HUES64 (cell line): ENCODE data around the gene RAD51AP1. TPM values are rescaled to one million over a fixed set of nuclear protein-coding genes. Genes with fewer than 3 reads are reported as not detected.
"Not testable (repeated sequence)": the region's sequence is repeated elsewhere in the genome, so short reads cannot be mapped to it uniquely, and the experiment has no call there.

ENCODE experiments used
- H3K27ac ChIP-seq: 2 replicates; pipeline ENCODE4 v1.7.0; 2013; ENCODE audit warnings: low read depth, low read length, inconsistent platforms
- H3K27me3 ChIP-seq: 2 replicates; pipeline ENCODE4 v1.6.1; 2013; ENCODE audit warnings: mild to moderate bottlenecking, low read length; ENCODE audit not compliant: insufficient read depth
- H3K36me3 ChIP-seq: 2 replicates; pipeline ENCODE4 v1.6.1; 2013; ENCODE audit warnings: mild to moderate bottlenecking, low read length; ENCODE audit not compliant: insufficient read depth
- H3K4me1 ChIP-seq: 2 replicates; pipeline ENCODE4 v1.6.1; 2013; ENCODE audit warnings: mild to moderate bottlenecking, low read length, moderate library complexity; ENCODE audit not compliant: insufficient read depth
- H3K4me3 ChIP-seq: 2 replicates; pipeline ENCODE4 v1.5.1; 2013; ENCODE audit warnings: mild to moderate bottlenecking, low read length, moderate library complexity
- H3K9ac ChIP-seq: 2 replicates; pipeline ENCODE4 v1.6.1; 2013; ENCODE audit warnings: mild to moderate bottlenecking, low read depth, low read length
- H3K9me3 ChIP-seq: 2 replicates; pipeline ENCODE4 v1.6.1; 2013; ENCODE audit warnings: low read depth, low read length; ENCODE audit not compliant: insufficient read depth
- WGBS: fragments of 150-250, 120-280 bp; methylation state at CpG from one replicate; pipeline ENCODE4 v1.1.7; 2013; ENCODE audit warnings: missing lambda C conversion rate; 5-methylcytosine and 5-hydroxymethylcytosine counted together
- polyA plus RNA-seq, 2 experiments: library from polyadenylated mRNA; stranded (reverse); fragments of 50-300 nt; gene quantifications; one replicate each; pipeline ENCODE4 v1.2.3, GENCODE V29; 2013

RAD51AP1 gene, protein sequence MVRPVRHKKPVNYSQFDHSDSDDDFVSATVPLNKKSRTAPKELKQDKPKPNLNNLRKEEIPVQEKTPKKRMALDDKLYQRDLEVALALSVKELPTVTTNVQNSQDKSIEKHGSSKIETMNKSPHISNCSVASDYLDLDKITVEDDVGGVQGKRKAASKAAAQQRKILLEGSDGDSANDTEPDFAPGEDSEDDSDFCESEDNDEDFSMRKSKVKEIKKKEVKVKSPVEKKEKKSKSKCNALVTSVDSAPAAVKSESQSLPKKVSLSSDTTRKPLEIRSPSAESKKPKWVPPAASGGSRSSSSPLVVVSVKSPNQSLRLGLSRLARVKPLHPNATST
- polyA plus RNA-seq (2013, experiment 1 of 2): 46.5 TPM
- polyA plus RNA-seq (2013, experiment 2 of 2): 46.5 TPM

DNA sequence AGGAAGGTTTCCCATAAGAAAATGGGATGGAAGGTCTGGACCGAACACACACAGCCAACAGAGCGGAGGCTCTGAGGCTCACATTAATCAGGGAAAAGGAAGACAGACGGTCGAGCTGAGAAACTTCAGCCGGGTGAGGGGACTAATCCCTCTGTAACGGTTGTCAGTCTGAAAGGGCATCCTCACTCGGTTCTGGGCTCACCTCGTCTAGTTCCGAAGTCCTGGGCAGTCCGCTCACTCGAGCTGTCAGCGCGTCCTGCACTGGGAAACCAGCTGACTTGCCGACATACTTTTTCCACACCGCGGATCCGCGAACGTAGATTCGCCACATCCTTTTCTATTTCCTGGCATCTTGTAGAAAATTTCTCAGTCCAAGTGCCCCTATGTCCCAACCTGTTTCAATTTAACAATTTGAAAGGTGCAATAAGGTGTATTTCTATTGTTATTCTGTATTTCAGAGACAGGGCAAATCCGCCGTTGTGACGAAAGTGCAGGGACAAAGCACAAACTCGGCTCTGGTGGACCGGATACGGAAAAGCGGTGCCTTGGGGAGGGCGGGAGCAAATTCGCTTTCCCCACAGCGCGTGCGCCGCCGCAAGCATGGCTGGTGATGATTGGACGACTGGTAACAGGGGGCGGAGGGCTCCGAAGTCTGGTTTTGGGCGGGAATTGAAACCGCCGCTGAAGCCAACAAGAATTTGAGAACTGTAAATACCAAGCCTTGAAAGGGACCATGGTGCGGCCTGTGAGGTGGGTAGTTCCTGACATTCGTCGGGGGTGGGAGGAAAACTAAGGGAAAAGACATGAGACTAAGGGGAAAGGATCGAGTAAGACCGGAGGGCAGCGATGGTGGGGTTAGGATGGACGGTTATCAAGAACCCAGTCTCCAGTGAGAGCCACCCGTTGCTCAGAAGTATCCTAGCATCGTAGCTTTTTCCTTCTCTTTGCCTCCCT lies at the start of gene RAD51AP1:
Gene RAD51AP1, plus strand, starts transcription at position 684 of the 954 bp plus-strand sequence. Its CDS starts 50 bp downstream, at position 734.
- Histone ChIP-seq H3K4me1 (peaks cover 11% of the 10 kb centered on the region; the same call in 1 of the 2 replicates), H3K36me3 (peaks cover 25% of the 10 kb centered on the region), H3K9me3 (no peaks in the 10 kb centered on the region), H3K27ac (peak within 1 kb of the TSS; percentile 90), H3K27me3 (no peaks in the 10 kb centered on the region), H3K9ac (peak within 1 kb of the TSS; percentile 91), H3K4me3 (peak within 1 kb of the TSS; percentile 81)
- WGBS: under 1% methylated on average over 49 of the region's 49 CpGs

DNA sequence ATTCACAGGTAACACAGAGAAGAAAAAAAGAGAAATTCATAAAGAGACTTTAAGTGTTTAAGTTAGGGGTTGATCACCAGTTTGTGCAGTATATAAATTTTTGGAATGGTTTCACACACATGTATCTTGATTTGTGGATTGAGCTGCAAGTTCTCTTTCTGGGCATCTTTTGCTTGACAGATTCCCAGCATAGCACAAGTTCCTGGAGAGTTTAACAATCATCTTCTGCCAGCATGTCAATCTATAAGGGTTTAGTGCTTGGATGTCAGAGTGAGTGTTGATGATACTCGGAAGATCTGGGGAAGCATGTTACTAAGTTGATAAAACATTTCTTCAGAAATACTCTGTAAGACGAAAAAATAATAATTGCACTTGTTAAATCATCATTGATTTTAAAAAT lies 49.1 kb upstream of the RAD51AP1 start:
- no peaks in the 10 kb centered on the region for H3K27me3 ChIP-seq
- no peak overlapping the region for H3K9ac ChIP-seq
- peaks cover 27% of the 10 kb centered on the region for H3K36me3 ChIP-seq
- no peak overlapping the region for H3K27ac ChIP-seq
- peaks cover 22% of the 10 kb centered on the region for H3K4me1 ChIP-seq
- 80% methylated on average over 1 of the region's 2 CpGs for WGBS
- no peaks in the 10 kb centered on the region for H3K9me3 ChIP-seq
- H3K4me3 ChIP-seq: no peak overlapping the region

DNA sequence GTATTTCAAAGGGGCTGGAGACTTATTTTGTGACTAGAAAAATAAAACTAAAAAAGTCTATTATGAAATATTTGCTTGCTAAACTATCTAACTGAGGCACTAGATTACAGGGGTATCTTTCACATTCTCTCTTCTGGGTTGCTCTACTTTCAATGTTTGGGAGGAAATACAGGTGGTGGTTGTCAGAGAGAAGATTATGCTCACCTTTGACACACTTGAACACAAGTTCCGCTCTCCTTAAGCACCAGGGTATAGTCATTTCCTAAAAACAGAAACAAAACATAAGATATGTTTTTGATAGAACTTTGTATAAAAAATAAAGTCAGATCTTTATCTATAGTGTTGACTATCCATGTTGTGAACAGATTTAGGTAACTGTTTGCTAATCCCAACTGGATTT lies 47.7 kb upstream of the RAD51AP1 start:
- Histone ChIP-seq H3K4me3 (no peak overlapping the region), H3K27ac (no peak overlapping the region), H3K9me3 (no peaks in the 10 kb centered on the region), H3K27me3 (no peaks in the 10 kb centered on the region), H3K36me3 (peaks cover 38% of the 10 kb centered on the region), H3K4me1 (peaks cover 22% of the 10 kb centered on the region), H3K9ac (no peak overlapping the region)
- no CpG with 5 or more reads among the region's 1 CpG for WGBS

DNA sequence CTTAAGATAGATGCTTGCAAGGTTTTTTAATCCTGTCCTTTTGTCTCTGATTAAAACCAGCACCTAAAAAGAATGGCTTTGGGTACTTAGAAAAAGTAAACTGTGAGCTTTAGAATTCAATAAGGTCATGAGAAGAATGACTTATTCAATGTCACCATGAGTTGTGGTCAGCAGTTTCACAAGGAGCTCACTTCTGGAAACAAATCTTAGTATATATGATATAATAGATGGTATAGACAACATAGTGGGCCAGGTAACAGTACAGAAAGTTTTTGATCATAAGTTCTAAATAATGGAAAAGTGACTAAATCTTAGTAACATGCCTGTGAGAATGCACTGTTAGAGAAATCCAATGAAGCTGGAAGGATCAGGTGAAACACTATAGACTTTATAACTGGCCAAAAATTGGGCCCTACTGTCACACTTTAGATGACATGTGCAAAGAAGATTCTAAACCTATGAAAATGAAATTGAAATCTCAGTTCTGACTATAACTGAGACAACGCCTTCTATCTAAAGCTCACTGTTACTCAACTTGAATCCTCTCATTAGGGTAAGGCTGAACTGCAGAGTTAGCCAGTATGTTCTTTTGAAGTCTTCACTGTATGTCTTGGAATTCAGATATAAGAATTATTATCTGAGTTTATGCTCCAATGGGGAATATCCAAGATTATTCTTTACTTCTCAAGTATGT lies 42.4 kb upstream of the RAD51AP1 start:
- Histone ChIP-seq H3K4me3 (no peak overlapping the region), H3K9ac (no peak overlapping the region), H3K27me3 (no peaks in the 10 kb centered on the region), H3K27ac (no peak overlapping the region), H3K36me3 (peaks cover 53% of the 10 kb centered on the region), H3K4me1 (no peaks in the 10 kb centered on the region), H3K9me3 (0 out of 2 replicates have a peak, but pooled peaks cover 2% of the 10 kb centered on the region)
- 100% methylated on average over 1 of the region's 1 CpG for WGBS

DNA sequence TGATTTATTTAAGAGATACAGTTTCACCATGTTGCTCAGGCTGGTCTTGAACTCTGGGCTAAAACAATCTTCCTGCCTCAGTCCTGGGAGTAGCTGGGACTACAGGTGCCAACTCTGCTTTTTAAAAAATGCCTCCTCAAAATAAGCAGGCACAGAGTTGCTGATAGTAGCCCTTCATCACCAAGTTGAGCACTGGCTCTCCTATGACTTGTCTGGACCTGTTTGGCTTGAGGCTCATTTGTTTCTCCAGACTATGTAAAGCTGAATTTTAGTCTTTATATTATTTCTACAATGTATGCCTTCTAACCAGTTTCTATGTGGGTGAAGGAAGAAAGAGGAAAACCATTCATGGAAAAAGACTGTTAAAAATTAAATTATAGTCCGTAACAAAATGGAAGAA lies 39.5 kb upstream of the RAD51AP1 start:
- Histone ChIP-seq H3K9ac (no peak overlapping the region), H3K4me3 (no peak overlapping the region), H3K9me3 (0 out of 2 replicates have a peak, but pooled peaks cover 2% of the 10 kb centered on the region), H3K27me3 (no peaks in the 10 kb centered on the region), H3K27ac (no peak overlapping the region), H3K4me1 (no peaks in the 10 kb centered on the region), H3K36me3 (peaks cover 76% of the 10 kb centered on the region)
- 100% methylated on average over 1 of the region's 1 CpG for WGBS

DNA sequence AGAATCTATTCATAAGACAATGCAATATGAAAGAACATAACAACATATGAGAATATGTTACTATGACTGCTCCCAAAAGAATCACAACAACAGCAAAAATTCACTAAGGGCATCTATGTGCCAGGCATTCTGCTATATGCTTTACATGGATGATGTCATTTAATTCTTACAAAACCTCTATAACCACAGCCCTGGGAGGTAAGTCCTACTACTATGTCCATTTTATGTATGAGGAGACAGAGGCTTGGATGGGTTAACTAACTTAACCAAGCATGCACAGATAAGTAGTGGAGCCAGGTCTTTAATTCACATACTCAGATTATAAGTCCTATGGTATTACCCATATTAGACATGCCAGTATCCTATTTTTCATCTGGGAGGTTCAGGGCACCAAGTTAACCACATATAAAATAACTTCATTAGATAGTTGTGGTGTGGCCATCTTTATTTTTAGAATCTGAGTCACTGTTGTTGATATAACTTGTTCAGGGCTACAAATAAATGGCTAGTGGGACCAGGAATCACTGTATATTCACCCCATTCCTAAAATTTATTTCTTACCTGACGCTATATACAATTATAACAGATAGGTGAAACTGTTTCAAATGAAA lies 33.2 kb upstream of the RAD51AP1 start:
- Histone ChIP-seq H3K4me3 (no peak overlapping the region), H3K27me3 (no peaks in the 10 kb centered on the region), H3K36me3 (peaks cover 37% of the 10 kb centered on the region), H3K27ac (no peak overlapping the region), H3K4me1 (no peaks in the 10 kb centered on the region), H3K9ac (no peak overlapping the region), H3K9me3 (no peaks in the 10 kb centered on the region)
- no CpG with 5 or more reads among the region's 1 CpG for WGBS

DNA sequence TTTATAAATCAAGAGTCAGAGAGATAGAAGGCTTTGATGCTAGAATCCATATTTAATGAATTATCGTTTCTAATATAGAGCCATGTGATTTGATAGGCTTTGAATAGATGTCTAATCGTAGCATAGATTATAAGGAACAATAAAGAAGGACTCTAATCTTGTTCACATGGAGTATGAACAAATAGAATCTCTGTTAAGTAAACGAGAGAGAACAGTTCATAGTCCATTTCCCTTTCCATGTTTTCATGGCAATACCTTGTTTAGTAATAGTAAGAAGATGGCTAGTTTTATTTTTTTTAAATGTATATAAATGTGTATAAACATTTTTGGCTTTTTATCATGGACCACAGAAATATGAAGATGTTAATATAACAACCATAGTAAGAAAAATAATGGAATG lies 32.3 kb upstream of the RAD51AP1 start:
- 100% methylated on average over 3 of the region's 3 CpGs for WGBS
- Histone ChIP-seq H3K27me3 (no peaks in the 10 kb centered on the region), H3K36me3 (peaks cover 37% of the 10 kb centered on the region), H3K4me3 (no peak overlapping the region), H3K27ac (no peak overlapping the region), H3K9ac (no peak overlapping the region), H3K9me3 (no peaks in the 10 kb centered on the region), H3K4me1 (no peaks in the 10 kb centered on the region)

DNA sequence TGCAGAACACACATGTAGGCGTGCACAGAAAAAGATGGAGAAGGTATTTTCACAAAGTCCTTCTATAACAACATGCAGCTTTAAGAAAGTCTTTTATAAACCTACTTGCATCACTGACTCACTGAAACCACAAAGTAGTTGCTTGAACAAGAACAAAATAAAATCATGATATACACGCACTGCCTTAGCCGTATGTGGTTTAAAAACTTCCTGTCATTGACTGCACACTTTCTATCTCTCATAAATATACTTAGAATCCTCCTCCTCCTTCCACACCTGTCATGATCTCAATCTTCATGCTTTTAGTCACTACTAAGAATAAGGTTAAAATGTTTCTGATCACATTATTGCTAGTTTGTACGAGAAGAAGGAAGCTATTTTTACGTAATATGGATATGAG lies 31.8 kb upstream of the RAD51AP1 start:
- H3K9ac ChIP-seq: no peak overlapping the region
- no peaks in the 10 kb centered on the region for H3K9me3 ChIP-seq
- no peak overlapping the region for H3K4me3 ChIP-seq
- H3K27ac ChIP-seq: no peak overlapping the region
- no peaks in the 10 kb centered on the region for H3K27me3 ChIP-seq
- no peaks in the 10 kb centered on the region for H3K4me1 ChIP-seq
- WGBS: 94% methylated on average over 5 of the region's 5 CpGs
- H3K36me3 ChIP-seq: peaks cover 34% of the 10 kb centered on the region

DNA sequence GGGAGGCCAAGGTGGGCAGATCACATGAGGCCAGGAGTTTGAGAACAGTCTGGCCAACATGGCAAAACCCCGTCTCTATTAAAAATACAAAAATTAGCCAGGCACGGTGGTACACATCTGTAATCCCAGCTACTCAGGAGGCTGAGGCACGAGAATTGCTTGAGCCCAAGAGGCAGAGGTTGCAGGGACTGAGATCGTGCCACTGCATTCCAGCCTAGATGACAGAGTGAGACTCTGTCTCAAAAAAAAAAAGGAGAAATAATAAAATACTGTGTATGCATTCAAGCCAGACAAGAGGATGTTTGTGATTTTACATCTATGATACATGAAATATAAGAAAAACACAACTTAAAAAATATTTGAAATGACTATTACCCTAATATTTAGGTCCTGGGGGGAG lies 30.2 kb upstream of the RAD51AP1 start:
- not testable (repeated sequence) for H3K4me1 ChIP-seq, H3K9me3 ChIP-seq, H3K27ac ChIP-seq, H3K27me3 ChIP-seq
- Histone ChIP-seq H3K4me3 (peak overlapping the region; percentile 44), H3K36me3 (peaks cover 20% of the 10 kb centered on the region), H3K9ac (0 out of 2 replicates have a peak overlapping the region, but pooled peaks have one; percentile 47)
- 72% methylated on average over 4 of the region's 4 CpGs for WGBS

DNA sequence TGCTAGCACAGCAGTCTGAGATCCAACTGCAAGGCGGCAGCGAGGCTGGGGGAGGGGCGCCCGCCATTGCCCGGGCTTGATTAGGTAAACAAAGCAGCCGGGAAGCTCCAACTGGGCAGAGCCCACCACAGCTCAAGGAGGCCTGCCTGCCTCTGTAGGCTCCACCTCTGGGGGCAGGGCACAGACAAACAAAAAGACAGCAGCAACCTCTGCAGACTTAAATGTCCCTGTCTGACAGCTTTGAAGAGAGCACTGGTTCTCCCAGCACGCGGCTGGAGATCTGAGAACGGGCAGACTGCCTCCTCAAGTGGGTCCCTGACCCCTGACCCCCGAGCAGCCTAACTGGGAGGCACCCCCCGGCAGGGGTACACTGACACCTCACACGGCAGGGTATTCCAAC lies 29.4 kb upstream of the RAD51AP1 start:
- H3K27me3 ChIP-seq, H3K9ac ChIP-seq, H3K9me3 ChIP-seq, H3K4me3 ChIP-seq, H3K27ac ChIP-seq, H3K4me1 ChIP-seq: not testable (repeated sequence)
- WGBS: 6% methylated on average over 12 of the region's 12 CpGs
- peaks cover 13% of the 10 kb centered on the region for H3K36me3 ChIP-seq
